GM12874 (cell line): ENCODE results near the gene C5orf63.

ENCODE experiments used
- CTCF ChIP-seq: IDR thresholded peaks from 2 replicates; pipeline ENCODE4 v1.5.1; 2011; ENCODE audit warnings: low read depth, mild to moderate bottlenecking, control low read depth, low read length, moderate library complexity; ENCODE audit not compliant: insufficient read depth

The C5orf63 gene

DNA sequence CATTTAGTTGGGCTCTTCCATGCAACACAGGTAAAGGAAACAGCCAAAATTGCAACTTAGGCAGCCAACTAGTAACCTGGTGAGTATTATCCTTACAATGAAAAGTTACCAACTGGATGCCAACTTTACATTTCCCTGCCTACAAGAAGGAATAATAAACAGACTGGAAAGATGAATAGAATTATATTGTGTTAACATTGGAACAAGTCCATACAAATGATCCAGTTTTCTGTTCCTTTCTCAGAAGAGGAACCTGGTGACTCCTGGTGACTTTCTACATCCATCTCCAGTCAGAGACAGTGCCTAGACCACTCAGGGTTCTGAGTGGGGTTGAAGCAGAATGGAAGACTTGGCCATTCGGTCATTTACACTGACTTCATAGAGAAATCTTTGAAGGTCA, 63.5 kb downstream of the C5orf63 start:
- no peak for TF ChIP-seq CTCF

- no peak for TF ChIP-seq CTCF
Observed at GRCh38 chr5:127008300-127008975, 64.9 kb downstream of the C5orf63 start.

DNA sequence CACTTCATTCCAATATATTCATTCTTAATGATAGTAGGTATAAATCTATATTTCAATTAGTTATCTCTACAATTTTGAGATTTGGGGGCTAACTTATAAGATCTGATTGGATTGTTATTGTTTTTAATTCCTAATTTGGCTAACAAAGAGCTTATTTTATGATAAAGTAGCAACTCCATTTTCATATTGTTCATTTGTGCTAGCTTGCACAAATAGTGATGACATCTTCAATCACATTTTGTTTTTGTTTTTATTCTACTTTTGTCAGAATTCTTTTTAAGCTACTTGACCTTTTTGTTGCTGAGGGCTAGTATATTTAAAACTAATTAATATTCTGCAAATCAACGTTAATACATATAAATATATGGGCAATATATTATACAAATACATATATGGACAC, 65.8 kb downstream of the C5orf63 start:
- no peak for TF ChIP-seq CTCF

DNA sequence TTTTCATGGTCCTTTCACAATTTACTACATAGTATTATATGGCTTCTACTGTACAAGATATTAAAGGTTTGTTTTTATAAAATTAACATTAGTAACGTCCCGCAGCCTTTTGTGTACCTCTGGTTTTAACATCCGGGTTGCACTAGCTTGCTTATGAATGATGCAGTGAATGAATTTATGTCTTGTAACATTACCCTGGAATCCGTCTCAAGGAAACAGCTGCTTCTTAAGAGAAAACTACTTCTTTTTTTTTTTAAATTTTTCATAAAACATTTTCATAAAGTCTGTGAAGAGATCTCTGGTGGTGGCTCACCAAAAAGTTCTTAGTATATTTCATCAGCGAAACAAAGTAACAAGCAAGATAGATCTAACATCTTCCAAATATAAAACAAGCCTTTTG, 66.6 kb downstream of the C5orf63 start:
- no peak for TF ChIP-seq CTCF

GRCh38 chr5:127004721-127005120, 68.6 kb downstream of the C5orf63 start:
- no peak for TF ChIP-seq CTCF

- TF ChIP-seq CTCF = no peak
Observed at GRCh38 chr5:127003798-127004495, 69.4 kb downstream of the C5orf63 start.

- TF ChIP-seq CTCF = no peak
Observed at GRCh38 chr5:127002390-127002789, 70.9 kb downstream of the C5orf63 start.
